ENCODE measurements around the gene NGEF.
"Not testable (repeated sequence)": the region's sequence is repeated elsewhere in the genome, so short reads cannot be mapped to it uniquely, and the experiment has no call there.

Gene NGEF

GRCh38 chr2:233013027-233013461 lies at the start of gene NGEF:
Gene NGEF, minus strand, starts transcription at chr2:233013256. Its CDS starts 38,366 bp downstream, at chr2:232974890.
- DNase-seq, result no peak

GRCh38 chr2:233062451-233062850 lies 49.4 kb upstream of the NGEF start:
- no peak for DNase-seq

- no peak for DNase-seq
Observed at GRCh38 chr2:233061591-233062450, 48.8 kb upstream of the NGEF start.

GRCh38 chr2:233060980-233061590 lies 48.0 kb upstream of the NGEF start:
- no peak for DNase-seq

- no peak for DNase-seq
Observed at GRCh38 chr2:233060501-233060979, 47.5 kb upstream of the NGEF start.

GRCh38 chr2:233059797-233060500 lies 46.9 kb upstream of the NGEF start, which contains the start of gene INPP5D:
Gene INPP5D, plus strand, starts transcription at chr2:233060342. Its CDS starts 137 bp downstream, at chr2:233060479.
- DNase-seq, result no peak

- DNase-seq, result no peak
Observed at GRCh38 chr2:233059547-233059796, 46.4 kb upstream of the NGEF start.

- DNase-seq, result no peak
Observed at GRCh38 chr2:233058717-233059546, 45.9 kb upstream of the NGEF start.

GRCh38 chr2:233056961-233057605 lies 44.0 kb upstream of the NGEF start:
- no peak for DNase-seq

GRCh38 chr2:233055362-233055761 lies 42.3 kb upstream of the NGEF start:
- no peak for DNase-seq

- DNase-seq, result peak; percentile 12 to 58 (median 33)
Observed at GRCh38 chr2:233053928-233054784, 41.1 kb upstream of the NGEF start.

GRCh38 chr2:233052517-233052916 lies 39.5 kb upstream of the NGEF start:
- DNase-seq, result not testable (repeated sequence)

- no peak for DNase-seq
Observed at GRCh38 chr2:233051241-233052149, 38.4 kb upstream of the NGEF start.

GRCh38 chr2:233049194-233049761 lies 36.2 kb upstream of the NGEF start:
- DNase-seq, result no peak

- DNase-seq, result no peak
Observed at GRCh38 chr2:233048569-233049193, 35.6 kb upstream of the NGEF start.

GRCh38 chr2:233047667-233048066 lies 34.6 kb upstream of the NGEF start:
- no peak for DNase-seq

- no peak for DNase-seq
Observed at GRCh38 chr2:233047206-233047605, 34.1 kb upstream of the NGEF start.

GRCh38 chr2:233044974-233045605 lies 32.0 kb upstream of the NGEF start:
- no peak for DNase-seq

GRCh38 chr2:233042549-233042948 lies 29.5 kb upstream of the NGEF start:
- DNase-seq, result no peak
